ENCODE data around the gene POLR2F.
A peak's percentile ranks its signal among the peaks of the same experiment; 100 is the strongest.

POLR2F gene

DNA sequence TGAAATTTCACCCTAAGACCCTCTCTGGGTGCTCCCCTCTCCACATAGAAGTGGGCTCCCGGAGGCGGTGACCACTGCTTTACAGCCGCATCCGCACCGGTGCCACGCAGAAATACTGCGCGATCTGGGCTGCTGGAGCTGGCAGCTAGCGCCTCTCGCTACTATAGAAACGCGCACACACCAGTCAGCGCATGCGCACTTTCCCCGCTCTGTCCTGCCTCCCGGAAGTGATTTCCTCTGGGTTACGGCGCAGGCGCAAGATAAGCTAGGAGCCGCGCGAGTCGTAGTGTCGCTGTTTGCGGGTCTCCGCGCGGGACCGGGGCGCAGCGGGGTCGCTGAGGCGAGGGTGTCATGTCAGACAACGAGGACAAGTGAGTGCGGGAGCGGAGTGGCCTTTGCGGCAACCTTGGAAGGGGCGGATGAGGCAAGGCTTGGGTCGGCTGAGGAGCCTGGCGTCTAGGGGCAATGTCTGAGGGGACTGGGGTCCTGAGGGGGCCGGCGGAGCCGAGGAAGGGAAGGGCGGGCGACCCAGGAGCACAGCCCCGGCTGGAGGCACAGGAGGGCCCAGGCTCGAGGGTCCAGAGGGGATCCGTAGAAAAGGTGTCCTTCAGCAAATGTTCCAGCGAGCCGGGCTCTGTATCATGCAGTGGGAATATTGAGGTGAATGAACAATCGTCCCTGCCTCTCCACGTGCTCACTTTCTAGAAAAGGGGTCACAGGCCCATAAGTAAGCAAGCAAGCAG is at the start of gene POLR2F, which contains the start of gene C22orf23:
TSS of gene POLR2F (plus strand) at position 263 of the 743 bp plus-strand sequence. CDS start at position 352, 89 bp downstream.
TSS of gene C22orf23 (minus strand) at position 165 of the 743 bp plus-strand sequence. CDS start 452 bp downstream, outside the sequence.
- peak; percentile 86 for DNase-seq

DNA sequence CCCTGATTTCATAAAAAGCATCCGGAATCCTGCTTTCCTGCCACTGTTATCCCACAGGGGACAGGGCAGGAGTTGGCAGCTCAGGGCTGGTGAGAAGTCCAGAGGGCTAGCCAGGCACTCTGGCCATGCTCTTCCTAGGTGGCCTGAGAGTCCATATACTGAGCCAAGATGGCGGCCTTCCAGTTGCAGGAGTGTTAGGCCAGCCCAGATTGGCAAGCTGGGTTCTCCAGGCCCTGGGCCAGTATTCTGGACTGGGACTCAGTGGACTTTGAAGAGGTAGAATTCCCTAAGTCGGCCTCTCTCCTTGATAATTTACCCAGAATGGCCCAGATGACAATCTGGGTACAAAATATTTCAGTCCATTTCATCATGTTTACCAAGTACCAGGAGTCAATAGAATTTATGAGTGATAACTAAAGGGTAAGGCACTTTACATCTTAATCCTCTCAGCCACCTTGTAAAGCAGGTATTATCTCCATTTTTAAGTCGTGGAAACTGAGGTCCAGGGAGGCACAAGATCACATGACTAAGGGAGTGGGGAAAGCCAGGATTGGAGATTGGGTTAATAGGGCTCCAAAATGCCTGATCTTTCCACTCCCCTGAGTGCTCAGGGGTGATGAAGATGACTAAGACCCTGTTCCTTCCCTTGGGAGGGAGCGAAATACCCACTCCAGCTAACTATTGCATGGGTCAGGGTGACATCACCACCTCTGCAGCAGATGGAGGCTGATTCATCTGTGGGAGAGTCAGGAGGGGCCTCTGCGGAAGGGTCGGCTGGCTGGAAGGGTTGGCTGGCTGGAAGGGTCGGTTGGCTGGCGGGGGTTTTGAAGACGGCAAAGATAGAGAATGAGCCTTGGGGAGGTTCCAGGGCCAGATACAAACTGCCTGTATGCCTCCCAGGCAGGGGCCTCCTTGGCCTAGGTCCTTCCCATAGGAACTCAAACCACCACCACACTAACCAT is 48.6 kb upstream of the POLR2F start:
- no peak for DNase-seq

DNA sequence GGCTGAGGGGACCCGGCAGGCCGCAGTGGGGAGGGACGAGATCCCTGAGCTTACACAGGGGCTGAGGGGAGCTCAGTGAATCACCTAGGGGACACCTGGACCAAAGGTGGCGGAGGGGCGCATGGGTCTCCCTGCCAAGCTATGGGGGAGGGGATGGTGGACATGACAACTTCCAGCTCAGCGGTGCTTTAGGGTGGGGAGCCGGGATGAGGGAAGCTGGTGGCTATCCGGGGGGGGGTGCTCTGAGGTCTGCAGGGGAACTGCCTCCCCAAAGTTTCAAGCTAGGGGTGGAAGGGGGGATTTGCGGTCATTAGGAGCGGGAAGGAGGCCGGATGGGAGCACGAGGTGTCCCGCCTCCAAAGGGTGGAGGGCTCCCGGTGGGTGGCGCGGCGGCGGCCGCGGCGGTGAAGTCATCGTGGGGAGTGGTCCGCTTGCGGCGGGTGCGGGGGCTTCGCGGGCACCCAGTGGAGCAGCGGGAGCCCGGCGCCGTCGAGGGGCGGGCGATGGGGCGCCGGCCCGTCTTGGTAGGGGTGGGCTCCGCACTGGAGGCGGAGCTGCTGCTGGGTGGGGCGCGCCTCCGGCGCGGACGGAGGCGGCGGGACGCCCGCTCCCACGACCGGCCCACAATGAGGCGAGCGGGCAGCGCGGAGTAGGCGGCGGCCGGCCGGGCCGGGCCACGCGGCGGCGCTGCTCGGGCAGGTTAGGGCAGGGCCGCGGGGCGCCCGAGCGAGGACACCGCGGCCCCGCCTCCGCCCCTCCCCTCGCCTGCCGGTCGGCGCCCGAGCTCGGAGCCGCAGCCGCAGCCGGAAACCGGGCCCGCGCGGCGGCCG is 47.8 kb upstream of the POLR2F start, which contains the start of gene MICALL1:
TSS of gene MICALL1 (plus strand) at position 764 of the 830 bp plus-strand sequence. CDS start 126 bp downstream, outside the sequence.
- peak; percentile 13 for DNase-seq

DNA sequence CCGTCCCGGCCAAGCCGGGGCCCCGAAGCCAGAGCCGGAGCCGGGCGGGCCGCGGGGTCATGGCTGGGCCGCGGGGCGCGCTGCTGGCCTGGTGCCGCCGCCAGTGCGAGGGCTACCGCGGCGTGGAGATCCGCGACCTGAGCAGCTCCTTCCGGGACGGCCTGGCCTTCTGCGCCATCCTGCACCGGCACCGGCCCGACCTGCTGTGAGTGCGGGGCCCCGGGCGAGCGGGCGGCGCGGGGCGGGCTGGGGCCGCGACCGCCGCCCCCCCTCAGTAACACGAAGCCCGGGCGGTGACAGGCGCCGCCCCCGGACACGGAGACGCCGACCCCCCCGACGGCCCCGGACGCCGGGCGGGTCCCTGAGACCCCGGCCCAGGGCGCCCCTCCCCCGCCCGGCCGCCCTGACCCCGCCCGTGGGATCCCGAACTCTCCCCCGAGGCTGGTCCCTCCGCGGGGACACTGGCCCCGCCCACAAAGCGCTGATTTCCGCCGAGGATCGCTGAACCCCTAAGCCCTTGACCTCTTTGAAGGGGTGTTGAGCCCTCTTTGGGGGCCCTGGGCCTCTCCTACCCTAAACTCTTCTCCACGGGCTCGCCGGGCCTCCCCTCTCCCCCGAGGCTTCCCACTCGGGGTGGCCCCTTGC is 47.0 kb upstream of the POLR2F start:
- DNase-seq = no peak

DNA sequence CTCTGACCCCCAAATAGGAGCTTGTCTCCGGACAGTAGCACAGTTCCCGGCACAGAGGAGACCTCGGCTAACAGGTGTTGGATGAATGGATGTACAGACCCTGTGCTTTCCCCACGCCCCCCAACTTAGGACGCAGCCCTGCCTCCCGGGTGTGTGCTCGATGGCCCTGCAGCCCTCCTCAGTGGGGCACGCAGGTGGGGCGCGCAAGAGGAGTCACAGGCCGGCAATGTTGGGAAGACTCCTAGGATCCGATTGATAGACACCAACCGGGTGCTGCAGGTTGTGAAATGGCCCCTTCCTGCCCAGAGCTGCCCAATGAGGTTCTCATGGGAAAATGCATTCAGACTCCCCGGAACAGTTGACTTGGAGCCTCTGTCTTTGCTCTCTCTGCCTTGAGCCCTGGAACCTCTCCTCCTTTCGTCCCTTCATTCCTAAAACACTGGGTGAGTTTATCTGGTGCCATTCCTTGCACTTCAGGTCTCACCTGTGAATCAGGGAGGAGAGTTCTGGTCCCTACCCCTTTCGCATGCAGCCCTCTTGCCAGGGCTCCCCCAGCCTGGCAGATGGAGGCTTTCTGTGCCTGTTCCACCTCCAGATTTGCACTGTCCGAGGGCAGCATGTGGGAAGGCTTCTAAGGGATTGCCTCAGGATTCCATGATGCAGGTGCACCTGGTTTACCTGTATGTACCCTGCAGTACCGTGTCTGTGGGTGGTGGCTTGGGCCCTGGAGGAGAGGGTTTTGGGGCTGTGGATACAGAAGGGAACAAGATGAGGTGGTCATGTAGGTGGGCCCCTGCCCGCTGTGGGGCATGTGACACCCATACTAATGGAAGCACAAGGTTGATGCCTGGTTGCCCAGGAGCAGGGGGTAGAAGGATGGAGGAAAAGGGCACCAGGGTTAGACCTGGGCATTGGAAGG is 46.2 kb upstream of the POLR2F start:
- DNase-seq = no peak

DNA sequence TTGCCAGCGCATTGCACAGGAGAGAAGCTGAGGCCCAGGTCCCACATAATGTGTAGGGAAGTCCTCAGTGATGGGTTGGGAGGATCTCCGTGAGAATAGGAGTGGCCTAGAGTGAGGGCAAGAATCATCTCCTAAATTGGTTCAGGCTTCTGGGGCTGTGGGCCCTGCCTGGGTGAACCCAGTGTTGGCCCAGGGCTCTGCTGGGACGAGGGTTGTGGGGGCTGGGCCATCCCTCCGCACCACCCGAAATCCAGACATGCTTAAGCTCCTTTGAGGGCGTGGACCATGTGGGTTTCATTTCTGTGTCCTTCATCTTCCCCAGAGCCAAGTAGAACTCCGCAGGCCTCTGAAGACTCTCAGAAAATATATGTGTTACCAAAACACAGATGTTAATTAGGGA is 43.7 kb upstream of the POLR2F start:
- no peak for DNase-seq

DNA sequence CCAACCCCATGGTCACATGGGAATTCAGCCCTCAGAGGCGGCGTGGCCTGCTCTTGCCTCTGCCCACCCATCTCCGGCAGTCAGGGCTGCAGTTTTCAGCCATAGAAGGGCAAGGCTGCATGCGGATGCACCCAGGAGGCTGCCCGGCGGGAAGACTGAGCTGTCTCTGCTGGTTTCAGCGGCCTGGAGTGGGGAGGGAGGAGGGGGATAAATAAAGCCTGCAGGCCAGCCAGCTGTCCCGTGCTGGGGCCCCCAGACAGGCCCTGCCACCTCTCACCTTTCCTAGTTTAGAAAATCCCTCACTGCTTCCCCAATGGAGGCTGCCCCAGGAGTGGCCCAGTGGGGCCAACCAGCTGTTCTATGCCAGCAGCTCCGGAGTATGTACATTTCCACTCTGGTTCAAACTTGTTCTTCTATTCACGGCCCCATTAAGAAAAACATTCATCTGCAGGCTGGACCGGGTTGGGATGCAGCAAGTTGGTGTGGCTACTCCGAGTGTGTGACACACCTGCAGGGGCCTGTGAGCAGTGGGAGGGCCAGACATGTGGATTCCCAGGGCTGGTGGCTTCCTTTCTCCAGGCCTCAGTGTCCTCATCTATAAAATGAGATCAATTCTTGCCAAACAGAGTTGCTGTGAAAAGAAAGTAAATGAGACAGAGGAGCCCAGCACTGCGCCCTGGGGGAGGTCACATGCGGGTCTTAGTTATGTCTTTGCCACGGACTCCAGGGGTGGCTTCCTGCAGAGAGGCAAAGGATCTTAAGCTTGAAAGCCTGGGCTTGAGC is 42.4 kb upstream of the POLR2F start:
- no peak for DNase-seq

DNA sequence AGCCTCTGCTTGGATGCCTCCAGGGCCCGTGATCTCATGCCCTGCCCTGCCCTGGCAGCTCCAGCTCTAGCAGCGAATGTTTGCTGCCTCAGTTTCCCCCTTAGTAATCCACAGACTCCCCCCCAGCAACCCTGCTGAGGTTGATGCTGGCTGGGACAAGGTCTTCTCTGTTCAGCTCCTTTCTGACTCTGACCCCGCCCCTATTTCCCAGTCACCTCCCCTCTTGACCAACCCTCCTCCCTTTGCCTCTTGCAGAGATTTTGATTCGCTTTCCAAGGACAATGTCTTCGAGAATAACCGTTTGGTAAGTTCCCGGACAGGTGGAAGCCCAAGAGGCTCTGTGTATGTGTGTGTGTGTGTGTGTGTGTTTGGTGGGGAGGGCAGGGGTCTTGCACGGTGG is 41.8 kb upstream of the POLR2F start:
- DNase-seq = no peak

DNA sequence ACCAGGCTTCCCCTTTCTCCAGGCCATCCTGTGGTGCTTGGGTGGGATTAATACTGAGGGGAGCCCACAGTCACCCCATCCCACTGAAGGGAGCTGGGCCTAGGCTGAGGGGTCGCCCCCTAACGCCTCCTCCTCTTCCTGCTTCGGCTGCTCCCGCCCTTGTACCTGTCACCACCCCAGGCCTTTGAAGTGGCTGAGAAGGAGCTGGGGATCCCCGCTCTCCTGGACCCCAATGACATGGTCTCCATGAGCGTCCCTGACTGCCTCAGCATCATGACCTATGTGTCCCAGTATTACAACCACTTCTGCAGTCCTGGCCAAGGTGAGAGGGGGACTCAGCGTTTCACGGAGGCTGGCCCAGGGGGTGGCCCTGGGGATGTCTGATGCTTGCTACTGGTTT is 41.3 kb upstream of the POLR2F start:
- no peak for DNase-seq

DNA sequence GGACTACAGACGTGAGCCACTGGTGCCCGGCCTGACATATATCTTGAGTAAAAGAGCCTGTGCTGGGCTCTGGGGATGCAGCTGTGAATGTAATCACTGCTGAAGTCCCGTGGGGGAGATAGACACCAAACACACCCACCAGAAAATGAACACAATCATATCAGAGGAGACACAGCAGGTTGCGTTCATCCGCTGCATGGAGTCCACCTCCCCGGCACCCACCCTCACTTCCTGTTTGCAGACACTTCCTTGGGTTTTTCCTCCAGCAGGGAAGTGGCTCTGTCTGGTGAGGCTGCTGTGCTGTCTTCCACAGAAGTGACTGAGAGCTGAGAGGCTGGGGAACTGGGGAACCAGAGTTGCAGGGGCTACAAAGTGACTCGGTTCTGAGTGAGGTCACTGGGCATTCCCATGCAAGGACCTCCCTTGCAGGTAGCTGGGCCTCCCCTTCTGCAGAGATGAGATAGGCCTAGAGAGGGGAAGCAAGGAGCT is 40.2 kb upstream of the POLR2F start:
- no peak for DNase-seq

DNA sequence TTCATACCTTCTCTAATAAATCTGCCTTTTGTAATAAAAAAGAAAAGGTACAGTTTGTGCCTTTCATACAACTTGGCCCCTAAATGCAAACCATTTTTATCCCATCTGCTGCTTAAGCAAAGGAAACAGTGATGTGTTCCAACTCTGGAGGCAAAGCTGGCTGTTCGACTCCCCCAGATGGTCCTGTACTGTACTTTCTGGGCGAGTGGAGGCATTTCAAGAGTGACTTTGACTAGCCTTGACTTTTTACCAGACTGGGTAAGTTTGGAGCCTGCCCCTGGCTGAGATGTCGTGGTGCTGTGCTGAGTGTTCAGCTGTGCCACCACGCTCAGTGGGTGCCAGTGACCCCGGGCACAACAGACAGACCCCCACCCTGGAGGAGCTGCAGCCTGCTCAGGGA is 37.2 kb upstream of the POLR2F start:
- DNase-seq = no peak

DNA sequence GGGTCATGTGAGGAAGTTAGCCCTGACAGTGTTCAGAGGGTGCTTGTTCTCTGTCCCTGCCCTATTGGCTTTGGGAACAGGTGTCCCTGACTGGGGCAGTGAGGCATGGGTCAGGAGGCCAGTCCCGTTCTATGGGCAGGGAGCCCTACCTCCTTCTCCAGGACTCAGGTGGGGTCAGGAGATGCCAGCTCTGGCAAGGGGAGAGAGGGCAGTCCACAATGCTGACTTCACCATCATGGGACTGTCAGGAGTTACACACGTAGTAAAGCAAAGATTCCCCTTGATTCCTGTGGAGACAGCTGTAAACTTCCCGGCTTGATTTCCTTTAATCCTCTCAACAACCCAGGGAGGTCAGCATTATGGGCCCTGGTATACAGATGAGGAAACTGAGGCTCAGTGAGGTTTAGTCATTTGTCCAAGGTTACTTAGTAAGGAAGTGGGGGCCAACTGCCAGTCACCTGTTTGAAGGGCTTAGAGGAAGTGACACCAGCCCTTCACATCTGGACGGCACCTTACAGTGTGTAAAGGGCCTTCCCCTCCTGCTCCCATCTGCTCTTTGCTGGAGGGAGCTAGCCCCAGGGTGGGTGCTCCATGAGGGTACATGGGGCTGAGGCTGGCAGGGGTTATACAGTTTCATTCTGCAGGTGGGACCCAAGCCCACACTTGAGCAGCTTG is 35.5 kb upstream of the POLR2F start:
- DNase-seq = no peak

DNA sequence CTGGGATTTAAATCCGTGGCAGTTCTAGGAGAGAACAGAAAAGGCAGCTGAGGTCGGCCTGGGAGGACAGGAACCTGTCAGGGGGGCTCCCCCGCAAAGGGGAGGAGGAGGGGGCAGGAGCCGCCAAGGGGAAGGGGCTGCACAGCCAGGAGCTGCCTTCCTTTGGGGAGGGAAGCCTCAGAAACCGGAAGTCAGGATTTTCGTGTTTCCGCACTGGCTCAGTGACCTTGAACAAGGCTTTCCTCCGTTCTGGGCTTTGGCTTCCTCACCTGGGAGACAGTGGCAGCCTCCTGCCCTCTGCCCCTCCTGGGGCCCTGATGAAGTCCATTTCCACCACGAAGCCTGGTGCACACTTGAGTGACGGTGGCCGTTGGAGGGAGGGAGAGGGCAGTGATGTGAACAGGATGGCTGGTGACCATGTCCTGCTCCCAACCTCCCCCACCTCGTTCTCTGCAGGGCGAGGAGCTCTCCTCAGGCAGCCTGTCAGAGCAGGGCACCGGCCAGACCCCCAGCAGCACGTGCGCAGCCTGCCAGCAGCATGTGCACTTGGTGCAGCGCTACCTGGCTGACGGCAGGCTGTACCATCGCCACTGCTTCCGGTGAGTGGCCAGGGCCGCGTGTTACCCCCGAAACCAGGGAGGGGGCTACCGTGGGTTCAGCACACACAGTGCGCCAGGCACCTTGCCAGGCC is 34.8 kb upstream of the POLR2F start:
- DNase-seq = no peak

DNA sequence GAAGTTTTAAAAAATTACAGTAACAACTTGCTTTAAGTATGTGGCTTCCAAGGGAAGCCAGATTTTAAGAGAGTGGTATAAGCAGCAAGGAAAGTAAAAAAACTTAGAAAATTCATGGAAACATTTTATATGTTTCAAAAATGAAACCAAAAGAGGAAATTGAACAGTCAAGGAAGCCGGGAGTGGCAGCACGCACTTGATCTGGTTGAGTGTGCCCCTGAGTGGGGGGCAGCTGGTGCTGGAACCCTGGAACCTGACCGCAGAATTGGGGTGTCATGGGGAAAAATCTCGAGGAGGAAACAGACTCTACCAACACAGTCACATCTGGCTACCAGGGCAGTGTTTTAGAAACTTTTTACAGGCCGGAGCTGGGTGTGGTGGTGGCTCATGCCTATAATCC is 33.4 kb upstream of the POLR2F start:
- DNase-seq = no peak

DNA sequence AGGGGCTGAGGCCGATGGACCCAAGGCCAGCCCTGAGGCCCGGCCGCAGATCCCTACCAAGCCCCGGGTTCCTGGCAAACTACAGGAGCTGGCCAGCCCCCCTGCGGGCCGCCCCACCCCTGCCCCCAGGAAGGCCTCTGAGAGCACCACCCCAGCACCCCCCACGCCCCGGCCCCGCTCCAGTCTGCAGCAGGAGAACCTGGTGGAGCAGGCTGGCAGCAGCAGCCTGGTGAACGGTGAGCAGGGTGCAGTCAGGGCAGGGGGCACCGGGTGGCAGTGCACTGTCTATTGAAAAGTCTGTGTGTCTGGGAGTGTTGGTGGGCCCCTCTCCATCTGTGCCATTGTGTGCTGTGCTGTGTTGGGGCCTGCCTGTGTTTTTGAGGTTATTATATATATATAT is 31.3 kb upstream of the POLR2F start:
- DNase-seq = no peak

DNA sequence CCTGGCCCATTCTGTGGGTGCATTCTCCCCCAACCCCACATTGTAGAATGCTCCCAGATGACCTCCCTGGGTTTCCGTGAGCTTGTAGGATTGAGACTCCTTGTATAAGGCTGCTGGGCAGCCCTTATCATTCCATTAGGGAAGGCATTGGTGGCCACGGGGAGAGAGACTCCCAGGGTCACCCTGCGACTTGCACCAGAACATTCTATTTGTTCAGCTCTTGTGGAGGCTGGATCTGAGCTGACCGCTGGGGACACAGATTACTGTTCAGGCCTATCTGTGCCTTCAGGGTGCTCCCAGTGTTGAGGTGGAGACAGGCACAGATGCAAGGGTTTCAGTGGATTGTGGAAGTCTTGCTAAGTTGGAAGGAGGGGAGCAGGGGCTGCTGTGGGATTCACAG is 29.6 kb upstream of the POLR2F start:
- DNase-seq = no peak

DNA sequence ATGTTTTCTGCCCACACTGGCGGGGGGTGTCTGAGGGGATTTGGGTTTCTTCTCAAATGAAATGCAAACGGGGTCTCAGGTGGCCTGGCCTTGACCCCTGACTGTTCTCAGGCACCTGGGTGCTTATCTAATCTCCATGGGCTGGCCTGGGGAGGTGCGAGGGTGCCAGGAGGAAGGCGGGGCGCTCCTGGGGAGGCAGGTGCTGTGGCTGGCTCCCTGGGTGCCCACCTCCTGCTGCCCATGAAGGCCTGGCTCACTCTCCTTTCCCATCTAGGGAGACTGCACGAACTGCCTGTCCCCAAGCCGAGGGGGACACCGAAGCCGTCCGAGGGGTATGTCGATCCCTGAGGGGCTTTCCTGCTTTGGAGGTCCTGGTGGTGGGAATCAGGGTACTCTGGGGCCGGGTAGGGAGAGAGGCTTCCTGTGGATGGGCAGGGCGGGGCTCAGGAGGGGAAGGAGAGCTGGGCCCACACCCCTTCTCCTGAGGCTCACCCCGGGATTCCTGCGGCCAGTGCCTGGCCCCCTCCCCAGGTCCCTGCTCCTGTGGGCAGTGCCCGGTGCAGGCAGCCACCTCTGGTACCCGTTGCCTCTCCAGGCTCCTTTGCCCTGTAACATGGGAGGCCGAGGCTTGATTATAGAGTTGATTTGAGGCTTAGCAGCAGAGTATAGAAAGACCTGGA is 29.0 kb upstream of the POLR2F start:
- DNase-seq = no peak

DNA sequence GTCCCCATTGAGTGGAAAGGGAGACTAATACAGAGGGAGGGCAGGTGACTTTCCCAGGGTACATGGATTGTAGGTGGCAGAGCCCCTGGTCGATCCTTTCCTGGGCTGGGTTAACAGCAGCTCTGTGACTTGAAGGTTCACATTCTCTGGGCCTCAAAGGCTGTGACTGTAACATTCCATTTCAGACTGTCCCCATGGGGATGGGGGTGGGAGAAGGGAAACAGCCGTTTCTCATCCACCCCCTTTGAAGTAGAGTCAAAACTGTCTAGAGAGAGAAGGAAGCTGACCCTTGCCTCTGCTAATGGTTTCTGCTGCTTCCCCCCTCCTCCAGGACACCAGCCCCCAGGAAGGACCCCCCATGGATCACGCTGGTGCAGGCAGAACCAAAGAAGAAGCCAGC is 28.2 kb upstream of the POLR2F start:
- no peak for DNase-seq

Data from NCI-H2227 treated with DMSO at 0.1 percent for 48 hours (cell line).